GM18861 (cell line): ENCODE measurements around the gene ALDH7A1.
"Not testable (repeated sequence)": the region's sequence is repeated elsewhere in the genome, so short reads cannot be mapped to it uniquely, and the experiment has no call there.

Experiments
- ATAC-seq: cut with Tn5 transposase; IDR thresholded peaks from one replicate; pipeline ENCODE4 v1.9.1; 2021; ENCODE audit not compliant: unreplicated experiment

Gene ALDH7A1

DNA sequence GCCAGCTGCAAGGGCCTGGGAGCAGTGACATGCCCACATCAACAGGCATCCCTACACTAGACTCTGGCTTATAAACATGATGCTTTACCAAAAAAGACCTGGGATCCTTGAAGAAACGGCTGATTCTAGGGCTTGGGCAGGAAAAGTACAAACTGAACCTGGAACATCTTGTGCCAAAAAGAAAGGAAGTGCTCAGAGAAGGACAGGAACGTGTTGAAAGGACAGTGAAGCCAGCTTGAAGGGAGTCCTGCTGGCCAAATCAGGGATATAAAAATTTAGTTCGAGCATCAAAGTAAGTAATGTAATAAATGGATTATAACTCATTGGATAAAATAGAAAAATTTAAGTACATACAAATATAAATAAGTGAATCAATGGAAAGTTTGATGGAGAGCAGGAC, 58.1 kb downstream of the ALDH7A1 start:
- no peak for ATAC-seq

DNA sequence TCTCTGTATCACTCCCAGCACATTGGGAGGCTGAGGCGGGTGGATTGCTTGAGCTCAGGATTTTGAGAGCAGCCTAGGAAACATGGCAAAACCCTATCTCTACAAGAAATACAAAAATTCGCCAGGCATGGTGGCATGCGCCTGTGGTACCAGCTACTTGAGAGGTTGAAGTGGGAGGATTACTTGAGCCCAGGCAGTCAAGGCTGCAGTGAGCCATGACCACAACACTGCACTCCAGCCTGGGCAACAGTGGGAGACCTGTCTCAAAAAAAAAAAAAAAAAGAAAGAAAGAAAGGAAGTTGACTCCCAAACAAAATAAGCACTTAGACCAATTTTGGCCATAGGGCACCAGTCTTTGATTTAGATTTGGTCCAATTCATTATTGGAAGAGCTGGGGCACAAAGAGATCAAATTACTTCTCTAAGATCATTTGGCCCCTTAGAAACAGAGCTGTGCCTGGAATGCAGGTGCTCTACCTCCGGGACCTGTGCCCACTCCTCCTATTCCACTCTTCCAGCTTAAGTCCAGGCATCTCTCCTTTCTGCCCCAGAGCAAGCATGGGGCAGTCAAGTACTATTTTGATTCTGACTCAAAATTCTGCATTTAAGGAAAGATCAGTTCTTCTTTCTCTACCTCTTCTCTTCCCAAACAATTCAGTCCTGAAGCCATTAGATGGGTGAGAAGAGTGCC, 59.0 kb downstream of the ALDH7A1 start:
- ATAC-seq: no peak

DNA sequence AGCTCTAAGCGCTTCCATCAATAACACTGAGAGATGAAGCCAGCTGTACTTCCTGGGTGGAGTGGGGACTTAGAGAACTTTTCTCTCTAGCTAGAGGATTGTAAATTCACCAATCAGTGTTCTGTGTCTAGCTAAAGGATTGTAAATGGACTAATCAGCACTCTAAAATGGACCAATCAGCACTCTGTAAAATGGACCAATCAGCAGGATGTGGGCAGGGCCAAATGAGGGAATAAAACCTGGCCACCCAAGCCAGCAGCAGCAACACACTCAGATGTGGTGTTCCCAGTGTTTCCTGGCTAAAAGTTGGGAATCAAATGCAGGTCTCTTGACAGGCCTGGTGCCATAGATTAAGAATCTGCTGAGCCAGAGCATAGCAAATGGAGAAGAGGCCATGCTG, 60.5 kb downstream of the ALDH7A1 start:
- ATAC-seq: no peak

DNA sequence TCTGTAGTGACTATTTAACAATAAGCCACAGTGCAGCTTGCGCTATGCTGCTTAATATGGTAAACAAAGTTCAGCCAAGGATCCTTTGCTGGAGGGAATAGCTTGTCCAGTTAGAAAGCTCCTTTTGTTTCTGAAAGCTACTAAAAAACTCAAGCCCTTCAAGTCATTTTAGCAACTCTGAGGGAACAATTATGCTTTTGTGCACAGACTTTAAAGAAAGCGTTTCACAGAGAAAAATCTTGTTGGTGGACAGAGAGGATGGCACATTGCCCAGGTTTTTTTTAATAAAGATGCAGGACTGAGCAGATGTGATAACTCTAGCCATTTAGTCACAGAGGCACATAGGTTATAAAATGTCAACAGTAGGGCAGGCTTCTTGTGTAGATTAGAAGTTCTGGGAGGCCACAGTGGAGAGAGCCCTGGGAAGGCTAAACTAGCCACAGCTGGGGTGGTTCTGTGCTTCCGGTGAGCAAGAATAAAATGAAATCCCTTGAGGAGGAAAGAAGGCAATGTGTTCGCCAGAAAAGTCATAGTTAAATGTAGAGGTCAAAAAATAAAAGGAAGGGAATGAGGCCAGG, 63.4 kb downstream of the ALDH7A1 start:
- no peak for ATAC-seq

DNA sequence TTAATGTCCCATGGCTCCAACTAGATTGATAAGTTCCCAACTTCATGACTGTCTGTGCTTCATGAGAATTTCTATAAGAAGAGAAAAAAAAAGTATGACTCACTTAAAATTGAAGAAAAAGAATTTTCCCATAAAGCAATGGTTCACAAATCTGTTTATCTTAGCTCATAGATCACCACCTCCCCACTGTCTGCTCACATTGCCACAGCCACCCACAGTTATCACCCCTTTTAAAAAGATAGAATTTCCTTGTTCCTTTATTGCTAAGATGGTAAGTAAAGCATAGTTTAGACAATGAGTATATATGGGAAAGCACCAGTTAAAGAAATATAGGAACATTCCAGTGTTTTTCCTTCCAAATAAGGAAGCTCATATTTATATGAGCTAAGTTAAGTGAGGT, 67.1 kb downstream of the ALDH7A1 start:
- no peak for ATAC-seq

DNA sequence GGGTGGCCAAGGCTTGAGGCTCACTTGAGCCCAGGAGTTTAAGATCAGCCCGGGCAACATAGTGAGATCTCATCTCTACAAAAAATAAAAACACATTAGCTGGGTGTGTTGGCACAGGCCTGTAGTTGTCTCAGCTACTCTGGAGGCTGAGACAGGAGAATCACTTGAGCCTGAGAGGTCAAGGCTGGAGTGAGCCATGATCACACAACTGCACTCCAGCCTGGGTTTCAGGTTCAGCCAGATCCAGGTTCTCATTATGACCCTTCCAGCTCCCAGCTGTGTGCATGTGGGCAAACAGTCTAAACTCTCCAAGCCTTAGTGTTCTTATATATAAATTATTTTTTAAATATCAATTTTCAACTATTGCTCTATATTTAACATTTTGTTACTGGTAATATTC, 67.9 kb downstream of the ALDH7A1 start:
- no peak for ATAC-seq

DNA sequence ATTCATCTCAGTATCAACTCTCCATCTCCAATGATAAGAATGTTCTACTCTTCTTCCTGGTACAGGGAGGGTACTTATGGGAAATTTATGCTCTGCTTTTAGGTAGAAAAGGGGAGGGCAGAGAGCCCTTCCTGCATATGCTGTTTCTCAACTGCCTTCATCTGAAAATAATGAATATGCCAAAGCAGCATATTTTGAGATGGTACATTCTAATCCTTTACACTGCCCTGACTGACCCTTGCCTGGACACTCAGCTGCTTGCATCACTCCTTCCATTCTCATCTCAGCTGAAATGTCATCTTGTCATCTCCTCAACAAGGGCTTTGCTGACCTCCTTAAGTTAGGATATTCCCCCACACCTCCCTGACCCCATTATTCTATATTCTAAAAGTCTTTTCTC, 68.5 kb downstream of the ALDH7A1 start:
- no peak for ATAC-seq

DNA sequence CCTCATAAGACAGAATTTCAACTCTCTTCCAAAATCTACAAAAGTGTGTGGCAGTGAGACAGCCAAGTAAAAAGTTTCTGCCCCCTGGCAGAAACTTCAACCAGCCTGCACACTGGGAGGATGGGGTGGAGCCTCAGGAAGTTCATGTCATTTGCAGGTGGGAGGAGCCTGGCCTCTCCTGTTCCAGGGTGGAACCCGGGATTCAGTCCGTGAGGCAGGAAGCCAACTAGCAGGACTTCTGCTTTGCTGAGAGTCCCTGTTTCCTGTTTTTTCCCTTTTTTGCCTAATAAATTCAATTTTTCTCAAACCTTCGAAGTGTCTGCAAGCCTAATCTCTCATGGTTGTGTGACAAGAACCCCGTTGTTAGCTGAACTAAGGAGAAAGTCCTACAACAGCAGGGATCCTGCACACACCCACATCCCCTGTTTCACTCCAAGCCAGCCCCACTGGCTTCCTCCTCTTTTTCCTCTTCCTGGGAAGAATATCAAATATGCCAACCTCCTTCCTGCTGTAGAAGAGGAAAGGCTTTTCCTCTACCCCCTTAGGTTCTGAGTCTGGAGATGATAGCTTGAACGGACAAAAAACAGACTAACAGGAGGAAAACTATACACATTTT, 69.3 kb downstream of the ALDH7A1 start:
- no peak for ATAC-seq

DNA sequence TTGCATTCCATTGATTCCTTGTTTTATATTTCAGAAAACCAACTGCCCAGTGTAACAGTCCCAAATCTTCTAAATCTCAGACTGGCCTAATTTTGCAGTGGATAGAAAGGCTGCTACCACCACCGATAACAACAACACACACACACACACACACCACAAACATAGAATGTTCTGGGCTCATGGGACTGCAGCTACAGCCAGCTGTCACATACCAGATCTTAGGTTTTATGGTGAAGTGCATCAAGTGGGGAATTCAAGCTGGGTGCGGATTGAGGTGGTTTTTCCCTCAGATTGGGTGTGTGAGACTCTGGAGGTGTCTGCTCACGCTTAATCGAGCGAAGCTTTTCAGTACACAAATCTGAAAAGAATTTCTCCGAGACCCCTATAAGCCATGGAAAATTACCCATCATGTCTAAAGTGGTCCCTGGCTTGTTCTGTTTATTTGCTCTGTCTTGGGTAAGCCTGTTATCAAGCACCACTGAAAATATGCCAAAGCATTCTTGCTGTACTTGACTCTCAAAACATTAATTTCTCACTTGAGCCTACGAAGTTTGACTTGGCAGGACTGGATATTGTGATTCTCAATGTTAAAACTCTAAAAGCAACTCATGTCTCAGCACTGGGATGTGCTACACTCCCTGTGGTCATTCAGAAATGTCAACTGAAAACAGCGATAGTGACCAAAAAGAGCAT, 71.1 kb downstream of the ALDH7A1 start:
- no peak for ATAC-seq

GRCh38 chr5:126521130-126521529, 73.9 kb downstream of the ALDH7A1 start:
- no peak for ATAC-seq

GRCh38 chr5:126520593-126520953, 74.4 kb downstream of the ALDH7A1 start:
- no peak for ATAC-seq

DNA sequence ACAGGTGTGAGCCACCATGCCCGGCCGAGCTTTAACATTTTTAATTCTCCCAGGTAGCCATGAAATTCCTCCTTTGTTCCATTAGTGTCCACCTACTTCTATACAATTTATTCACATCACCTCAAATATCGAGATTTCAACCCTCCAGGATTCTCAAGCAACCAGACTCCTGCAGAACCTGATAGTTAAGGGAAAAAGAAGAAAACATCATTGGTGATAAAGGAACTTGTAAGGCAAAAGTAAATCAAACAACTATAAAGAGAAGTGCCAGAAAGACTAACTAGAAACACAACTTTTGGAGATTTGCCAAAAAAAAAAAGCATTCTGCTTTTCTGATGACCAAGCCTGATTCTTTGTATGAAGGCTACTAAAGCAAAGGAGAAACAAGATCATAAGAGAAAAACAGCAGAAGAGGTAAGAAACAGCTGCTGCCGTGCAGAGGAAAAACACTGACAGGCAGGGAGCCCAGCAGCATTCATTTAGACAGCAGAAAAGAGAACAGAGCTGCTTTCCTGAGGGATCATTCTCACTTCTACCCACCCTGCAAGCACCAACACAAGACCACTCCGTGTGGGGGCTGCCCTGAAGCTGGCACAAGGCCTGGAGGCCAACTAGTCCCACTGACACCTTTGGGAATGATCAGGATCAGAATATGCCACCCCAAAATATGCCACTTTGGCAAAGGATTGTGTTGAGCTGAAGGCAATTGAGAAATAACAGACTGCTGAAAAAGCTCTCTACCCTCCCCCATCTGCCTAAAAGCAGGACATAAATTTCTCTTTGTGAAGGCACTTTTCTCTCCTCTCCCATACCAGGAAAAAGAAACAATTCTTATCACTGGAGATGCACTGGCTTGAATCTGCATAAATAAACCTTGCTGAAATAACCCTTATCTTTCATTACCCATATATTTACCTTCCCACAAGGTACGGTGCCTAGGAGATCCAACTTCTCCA, 75.1 kb downstream of the ALDH7A1 start:
- no peak for ATAC-seq

GRCh38 chr5:126519223-126519622, 75.8 kb downstream of the ALDH7A1 start:
- not testable (repeated sequence) for ATAC-seq

DNA sequence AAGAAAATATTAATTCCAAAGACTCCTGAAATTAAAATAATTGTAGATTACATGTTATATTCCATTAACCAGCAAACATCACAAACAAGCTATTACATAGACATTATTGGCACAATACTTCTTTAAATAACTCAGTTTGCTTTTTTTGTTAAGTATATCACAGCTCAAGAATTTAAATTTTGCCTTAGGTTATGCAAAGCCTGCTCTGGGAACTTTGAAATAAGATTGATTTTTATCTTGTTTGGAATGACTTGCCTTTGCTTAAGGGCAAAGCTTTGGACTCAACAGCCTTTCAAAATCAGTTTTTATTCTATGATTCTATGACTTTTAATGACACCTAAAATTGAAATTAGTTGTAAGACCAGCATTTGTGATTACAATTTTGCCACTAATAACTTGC, 78.2 kb downstream of the ALDH7A1 start:
- no peak for ATAC-seq

- ATAC-seq: no peak
Measured at GRCh38 chr5:126516133-126516532, 78.9 kb downstream of the ALDH7A1 start.

DNA sequence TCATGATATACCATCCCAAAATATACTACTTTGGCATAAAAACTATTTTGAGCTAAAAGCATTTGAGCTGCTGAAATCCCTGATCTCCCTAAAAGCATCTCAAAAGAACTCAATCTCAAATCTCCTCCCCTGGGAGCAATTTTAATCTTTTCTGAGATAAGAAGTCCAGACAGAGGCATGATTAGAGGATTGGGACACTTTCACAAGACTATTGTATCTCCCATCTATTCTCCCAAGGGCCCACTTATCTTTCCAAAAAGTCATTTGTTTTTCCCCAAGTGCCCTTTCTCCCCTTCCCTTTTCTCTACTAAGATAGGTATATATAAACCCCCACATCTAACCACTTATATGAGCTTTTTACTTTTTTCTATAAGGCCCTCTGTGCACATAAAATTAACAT, 79.7 kb downstream of the ALDH7A1 start:
- no peak for ATAC-seq

DNA sequence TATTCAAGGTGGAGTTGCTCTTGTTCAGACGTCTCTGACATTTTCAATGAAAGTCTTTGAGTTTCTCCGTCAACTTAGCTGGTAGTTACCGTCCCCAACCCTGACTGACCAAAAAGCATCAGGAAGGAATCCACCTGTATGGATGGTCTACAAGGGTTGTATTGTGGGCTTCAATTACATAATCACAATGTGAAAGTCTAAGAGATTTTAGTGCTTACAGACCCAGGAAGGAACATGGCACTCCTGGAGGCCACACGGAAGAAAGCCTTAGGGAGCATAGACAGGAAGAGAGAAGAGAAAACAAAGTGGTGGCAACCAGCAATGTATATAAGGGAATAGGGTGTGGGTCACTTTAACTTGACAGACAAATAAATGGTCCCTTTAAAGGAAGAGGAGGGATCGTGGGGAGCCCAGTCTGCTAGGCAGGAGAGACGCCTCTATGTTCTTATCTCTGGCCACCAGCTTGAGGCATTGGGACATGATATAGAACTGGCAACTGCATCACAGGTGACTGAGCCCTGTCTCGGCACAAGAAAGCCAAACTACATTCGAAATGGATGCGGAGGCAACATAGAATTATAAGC, 80.4 kb downstream of the ALDH7A1 start:
- no peak for ATAC-seq

DNA sequence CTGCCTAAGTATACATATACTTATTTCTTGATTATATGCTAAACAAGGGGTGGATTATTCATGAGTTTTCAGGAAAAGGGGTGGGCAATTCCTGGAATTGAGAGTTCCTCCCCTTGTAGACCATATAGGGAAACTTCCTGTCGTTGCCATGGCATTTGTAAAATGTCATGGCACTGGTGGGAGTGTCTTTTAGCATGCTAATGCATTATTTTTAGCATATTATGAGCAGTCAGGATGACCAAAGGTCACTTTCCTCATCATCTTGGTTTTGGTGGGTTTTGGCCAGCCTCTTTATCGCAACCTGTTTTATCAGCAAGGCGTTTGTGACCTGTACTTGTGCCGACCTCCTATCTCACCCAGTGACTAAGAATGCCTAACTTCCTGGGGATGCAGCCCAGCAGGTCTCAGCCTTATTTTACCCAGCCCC, 80.9 kb downstream of the ALDH7A1 start:
- ATAC-seq: no peak

DNA sequence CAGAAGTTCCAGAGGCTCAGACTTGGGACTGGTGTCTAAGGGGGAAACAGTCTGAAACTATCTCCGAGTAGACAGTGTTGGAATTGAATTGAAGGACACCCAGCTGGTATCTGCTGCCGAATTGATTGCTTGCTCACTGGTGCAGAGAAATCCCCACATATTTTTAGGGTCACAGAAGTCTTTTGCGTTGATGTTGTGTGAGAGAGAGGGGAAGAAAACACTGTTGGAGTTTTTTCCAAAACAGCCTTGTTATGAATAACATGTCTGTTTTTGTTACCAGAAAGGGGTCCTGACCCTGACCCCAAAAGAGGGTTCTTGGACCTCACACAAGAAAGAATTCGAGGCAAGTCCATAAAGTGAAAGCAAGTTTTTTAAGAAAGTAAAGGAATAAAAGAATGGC, 81.3 kb downstream of the ALDH7A1 start:
- ATAC-seq: no peak

GRCh38 chr5:126513302-126513701, 81.7 kb downstream of the ALDH7A1 start:
- no peak for ATAC-seq

GRCh38 chr5:126512451-126512850, 82.6 kb downstream of the ALDH7A1 start:
- no peak for ATAC-seq
